HUDEP-2 (cell line): Measurements from ENCODE around the gene ANKRD39.
"Not testable (repeated sequence)": the region's sequence is repeated elsewhere in the genome, so short reads cannot be mapped to it uniquely, and the experiment has no call there.

Experiments
- DNase-seq, 76 experiments: peaks; one replicate each; lab custom pipeline; 2025; ENCODE audit not compliant: unreplicated experiment in 76 of 76; lab: John Stamatoyannopoulos, UW

Gene ANKRD39

DNA sequence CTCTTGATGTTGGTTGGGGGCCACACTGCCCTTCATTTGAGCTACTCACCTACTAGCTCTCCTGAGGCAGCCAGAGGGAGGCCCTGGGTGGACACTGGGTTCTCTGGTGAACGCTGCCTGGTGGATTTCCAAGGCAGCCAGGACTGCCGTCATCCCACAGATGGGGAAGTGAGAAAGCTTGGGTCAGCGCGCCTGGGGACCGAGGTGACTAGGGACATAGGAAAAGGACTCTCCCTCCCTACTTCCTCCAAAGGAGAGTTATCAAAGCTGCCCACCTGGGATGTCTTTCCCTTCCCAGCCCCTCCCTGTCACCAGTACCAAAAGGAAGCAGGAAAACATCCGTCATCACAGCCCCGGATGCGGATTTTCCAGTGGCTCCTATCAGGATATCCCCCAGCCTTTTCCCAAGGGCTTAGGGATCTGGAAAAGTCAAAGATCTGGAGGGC lies 15.9 kb upstream of the ANKRD39 start:
- DNase-seq, result no peak

DNA sequence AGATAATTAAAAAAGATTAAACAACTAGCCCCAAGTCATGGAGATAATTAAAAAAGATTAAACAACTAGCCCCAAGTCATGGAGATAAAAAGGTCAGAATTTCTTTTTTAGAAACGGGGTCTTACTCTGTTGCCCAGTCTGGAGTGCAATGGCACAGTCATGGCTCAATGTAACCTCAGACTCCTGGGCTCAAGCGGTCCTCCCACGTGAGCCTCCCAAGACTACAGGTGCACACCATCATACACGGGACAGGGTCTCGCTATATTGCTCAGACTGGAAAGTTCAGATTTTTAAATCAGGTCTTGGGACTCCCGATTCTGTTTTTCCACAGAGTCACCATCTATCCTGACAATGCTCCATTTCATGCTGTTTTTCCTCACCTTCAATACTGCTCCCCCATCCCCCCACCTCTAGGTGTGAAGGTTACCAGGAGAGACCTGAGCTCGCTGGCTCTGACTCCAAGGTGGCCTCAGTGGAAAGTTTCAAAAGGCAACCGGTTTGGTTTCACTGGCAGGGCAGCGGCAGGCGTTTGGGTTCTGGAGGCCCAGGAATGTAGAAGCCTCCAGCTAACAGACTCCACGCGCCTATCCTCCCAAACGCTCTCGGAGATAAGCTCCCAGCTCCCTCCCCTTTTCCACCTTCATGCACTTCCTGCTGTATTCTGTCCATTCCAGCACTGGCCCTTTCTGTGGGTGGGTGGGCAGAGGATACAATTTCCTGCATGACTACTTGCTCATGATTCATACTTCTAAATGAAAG lies 15.0 kb upstream of the ANKRD39 start:
- DNase-seq, result no peak

DNA sequence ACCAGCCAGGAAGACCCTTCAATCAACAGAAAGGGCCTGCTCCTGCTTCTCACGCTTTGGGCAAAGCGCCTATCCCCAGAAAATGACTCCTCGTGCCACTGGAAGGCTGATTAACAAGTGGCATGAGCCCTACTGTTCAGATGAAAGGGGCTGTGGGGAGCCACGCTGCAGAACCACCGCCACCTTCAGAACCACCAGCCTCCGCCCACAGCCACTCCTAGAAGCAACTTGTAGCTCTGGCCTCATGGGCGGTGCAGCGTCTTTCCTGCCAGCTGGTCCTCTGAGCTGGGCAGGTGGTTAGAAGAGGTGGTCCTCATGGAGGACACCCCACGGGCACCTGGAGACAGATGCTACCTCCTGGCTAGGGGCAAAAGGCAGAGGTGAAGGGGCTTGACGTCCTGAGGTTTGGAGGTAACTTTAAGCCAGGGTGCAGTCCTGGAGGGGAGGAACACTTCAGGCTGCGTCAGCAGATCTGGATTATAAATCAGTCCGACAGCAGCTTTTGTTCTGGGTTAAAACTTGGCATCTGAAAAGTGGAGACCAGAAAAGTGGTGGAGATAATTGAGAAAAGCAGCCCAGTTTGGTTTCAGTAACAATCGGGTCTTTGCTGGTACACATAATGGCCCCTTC lies 12.9 kb upstream of the ANKRD39 start:
- DNase-seq, result peak in 66 of 76 experiments; percentile 4 to 74 (median 47)

DNA sequence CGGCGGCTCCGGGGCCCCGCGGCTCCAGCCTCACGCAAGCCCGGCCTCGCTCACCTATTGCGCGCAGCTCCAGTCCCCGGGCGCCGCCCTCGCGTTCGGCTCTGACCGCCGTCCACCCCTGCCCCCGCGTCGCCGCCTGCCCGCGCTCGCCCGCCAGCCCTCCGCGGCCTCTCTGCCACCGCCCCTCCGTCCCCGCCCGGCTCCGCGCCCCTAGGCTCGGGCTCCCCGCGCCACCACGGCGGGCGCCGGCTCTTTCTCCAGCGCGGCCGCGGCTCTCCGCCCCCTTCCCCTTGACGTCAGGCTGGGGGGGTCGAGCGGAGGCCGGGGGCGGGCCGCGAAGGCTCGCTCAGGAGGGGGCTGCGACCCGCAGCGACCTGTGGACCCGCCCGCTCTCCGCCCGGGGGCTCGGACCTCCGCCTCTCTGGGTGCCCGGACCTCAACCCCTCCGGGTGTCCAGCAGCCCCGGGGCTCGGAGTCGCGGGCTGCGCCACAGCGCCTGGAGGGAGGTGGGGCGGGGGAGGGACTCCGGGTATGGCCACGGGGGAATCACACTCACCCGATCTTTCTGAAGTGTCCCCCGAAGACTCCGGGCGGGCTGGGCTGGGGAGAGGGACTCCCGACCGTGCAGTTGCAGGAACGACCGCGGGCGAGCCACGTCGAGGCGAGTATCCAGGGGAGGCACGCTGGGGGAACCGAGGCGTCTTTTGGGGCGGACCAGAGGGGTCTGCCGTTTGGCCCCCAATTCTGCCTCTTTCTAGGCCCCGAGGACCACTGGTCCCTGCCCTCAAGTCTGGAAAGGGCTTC lies 12.2 kb upstream of the ANKRD39 start, which contains the start of gene SEMA4C:
Gene SEMA4C, minus strand, starts transcription at position 259 of the 804 bp plus-strand sequence. CDS start 2,194 bp downstream, outside the sequence.
- peak in 33 of 76 experiments; percentile 7 to 67 (median 43) for DNase-seq

DNA sequence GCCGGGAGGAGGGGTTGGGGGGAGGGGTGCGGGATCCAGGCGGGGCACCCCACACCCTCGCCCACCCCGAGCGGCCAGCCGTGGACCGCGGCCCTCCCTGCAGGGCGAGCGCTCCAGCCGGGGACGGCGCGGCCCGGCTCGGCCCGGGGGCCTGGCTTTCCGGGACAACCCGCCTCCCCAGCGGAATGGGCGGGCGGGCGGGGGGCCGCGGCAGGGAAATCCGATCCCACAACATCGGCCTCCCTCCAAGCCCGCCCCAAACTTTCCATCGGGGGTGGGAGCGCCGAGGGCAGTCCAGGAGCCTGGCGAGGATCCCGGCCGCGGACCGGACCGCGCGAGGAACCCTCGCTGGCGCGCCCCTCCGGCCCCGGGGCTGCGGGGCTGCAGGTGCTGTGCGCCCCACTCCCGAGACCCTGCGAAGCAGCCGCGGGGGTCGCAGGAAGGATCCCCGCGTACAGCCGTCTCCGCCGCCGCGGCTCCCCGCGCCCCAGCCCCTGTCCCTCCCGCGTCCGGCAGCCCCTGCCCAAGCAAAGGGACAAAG lies 11.5 kb upstream of the ANKRD39 start:
- DNase-seq, result peak in 1 of 76 experiments; percentile 43

DNA sequence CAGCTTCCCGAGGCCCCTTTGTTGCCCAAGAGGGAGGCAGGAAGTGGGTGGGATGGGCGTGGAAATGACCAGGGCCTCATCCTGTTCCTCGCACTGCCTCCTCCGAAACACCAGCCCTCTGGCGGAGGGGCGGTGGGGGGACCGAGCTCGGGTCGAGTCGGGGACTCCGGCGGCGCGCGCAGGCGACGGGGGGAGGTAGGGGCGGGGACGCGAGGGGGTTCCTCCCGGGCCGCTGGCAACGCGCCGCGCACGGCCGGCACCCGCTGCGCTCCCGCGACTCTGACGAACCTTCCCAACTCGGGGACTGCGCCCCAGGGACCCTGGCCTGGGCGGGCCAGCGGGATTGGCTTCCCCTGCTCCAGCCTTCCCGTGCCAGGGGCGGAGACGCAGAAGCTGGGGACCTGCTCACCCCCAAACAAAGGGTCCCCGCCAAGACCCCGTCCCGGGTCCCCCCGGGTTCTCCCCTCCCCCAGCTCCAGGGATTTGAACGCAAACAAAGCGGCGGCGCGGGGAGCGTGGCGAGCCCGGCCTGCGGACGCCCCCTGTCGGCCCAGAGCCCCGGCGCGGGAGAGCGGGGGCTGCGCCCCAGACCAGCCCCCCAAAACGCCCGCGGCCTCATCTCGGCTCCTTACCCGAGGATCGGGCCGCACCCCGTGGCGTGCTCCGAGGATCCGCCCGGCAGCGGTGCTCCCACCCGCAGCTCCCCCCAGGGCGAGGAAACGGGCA lies 10.9 kb upstream of the ANKRD39 start:
- DNase-seq, result peak in 59 of 76 experiments; percentile 4 to 71 (median 46)

DNA sequence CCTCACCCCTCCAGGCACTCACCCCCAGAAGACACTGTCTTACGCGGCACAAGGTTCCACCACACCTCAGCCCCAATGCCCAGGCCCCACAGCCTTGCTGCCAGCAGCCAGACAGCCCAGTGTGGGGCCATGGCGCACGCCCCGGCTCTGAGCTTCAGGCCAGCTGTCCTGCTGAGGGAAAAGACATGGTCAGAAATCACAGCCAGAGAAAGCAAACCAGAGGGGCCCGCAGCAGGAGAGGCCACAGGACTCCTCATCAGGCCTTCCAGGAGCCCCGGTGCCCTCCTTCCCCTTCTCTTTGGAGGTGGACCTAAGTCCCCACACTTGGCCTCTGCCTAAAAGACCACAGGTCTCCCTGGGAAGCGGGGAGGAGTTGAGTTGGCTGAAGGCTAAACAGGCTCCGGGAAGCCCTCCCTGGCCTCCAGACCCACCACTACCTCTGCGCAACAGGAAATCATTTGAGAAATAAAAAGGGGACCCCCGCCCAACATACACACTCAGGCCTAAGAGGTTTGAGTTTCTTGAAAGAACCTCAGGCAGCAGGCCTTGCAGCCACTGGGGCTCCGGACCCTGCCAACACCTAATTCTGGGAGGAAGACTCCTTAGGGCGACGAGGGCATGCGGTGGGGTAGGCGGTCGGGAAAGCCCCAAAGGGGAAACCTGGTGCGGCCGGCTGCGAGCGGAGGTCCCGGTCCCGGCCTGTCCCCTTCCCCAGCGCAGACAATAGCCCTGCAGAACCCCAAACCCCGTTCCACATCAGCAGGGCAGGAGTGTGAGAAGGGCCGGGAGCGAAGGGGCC lies 10.1 kb upstream of the ANKRD39 start:
- no peak for DNase-seq

DNA sequence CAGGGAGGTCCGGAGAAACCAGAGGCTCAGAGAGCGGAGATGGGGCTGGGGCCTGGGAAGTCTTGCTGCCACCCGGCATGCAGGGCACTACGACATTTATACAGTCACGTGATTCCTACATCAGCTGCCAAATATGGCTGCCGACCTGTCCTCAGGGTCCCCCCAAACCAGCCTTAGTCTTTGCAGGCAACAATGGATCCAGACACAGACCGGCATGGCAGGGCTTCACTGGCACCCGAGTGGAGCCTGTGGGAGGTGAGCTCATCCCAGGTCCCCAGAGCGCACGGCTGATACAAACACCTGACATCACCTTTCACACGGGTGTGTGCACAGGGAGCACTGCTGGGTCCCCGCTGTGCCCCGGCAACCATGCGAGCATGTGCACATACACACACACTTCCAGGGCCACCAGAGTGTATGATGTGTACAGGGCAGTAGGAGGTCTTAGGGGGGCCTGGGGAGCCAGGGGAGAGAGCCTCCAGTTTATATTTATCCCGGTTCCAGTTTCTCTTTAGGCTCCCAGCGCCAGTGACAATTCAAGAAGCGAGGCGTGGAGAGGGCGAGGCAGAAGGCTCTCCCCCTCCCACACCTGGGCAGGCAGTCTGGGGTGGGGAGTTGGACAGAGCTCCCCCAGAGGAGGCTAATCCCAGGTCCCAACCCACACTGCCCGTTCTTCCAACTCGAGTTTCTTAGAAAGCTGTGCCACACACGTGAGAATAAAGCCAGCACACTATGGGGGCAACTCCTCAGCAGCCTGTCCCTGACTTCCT lies 9.4 kb upstream of the ANKRD39 start:
- no peak for DNase-seq

DNA sequence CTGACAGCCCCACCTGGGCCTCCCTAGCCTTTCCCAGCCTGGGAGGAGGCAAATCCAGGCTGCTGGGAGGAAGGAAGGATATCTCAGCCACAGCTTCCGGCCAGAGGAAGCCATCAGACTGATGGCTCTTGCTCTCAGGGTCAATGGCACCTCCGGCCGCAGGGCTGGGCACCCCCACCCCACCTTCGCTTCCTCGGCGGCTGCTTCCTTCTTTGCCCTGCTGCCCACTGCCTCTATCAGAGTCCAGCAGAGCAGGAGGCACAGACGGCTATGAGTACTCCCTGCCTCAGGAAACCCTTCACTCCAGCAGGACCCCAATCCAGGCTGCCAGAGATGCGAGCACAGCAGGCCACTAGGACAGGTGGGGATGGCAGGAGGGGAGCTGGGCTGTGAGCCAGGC lies 8.8 kb upstream of the ANKRD39 start:
- no peak for DNase-seq

DNA sequence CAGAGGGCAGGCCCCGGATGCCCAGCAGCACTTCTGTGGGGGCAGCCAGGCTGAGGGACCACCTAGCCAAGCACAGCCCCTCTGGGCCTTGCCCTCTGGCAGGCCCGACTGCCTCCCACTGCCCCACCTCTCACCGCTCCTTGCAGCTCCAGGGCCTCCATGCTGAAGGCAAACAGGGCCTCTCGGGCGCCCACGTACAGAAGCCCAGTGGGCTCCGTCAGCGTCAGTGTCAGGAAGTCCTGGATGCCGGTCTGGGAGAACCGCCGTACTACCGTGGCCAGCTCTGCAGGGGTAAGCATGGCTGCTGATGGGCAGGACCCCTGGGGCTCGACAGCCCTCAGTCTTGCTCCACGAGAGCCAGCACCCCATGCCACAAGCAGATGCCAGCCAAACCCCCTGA lies 8.3 kb upstream of the ANKRD39 start:
- no peak for DNase-seq

DNA sequence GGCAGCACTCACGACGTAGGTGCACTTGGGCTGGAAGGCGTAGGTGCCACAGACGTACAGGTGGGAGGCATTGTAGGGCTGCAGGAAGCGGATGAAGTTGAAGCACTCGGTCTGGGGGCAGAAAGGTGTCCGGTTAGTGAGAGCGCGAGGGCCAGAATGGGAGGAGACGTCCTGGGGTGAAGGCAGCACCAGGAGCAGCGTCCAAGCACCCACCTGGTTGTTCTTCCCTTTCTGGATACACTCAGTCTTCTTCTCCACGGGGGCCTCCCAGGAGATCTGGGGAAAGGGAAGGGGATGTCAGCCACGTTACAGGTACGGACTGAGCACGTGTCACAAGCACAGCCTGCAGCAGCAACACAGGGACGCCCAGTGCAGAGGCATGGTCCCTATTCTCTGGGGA lies 7.8 kb upstream of the ANKRD39 start:
- DNase-seq, result no peak

DNA sequence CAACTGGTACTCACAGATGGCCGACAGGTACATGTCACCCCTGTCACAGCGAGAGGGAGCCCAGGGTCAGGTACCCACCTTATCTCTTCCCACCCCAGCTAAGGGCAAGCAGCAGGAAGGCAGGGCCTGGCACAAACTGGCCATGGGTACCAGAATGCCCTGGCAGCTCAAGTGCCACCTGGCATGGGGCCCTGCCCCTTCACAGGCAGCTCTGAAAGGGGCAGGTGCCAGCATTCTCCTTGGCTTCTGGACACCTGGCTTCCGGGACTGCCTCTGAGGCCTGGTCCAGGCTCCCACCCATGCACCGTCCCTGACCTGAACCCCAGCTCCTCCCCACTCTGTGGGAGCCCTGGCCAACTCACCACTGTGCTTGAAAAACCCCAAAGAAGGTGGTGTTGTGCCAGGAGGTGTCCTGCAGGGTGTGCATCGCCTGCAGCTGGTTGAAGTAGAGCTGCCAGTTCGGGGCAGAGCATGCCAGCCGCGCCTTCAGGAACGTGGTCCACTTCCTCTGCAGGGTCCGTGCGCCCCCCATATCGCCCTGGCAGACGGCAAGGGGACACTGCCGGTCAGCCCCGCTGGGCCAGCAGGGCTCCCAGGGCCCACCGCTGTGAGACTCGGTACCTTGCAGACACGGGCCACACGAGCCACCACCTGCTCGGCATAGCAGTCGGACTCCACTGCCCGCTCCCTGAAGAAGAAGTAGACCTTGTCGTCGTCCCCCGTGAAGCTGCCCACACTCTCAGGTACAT lies 6.7 kb upstream of the ANKRD39 start:
- no peak for DNase-seq

DNA sequence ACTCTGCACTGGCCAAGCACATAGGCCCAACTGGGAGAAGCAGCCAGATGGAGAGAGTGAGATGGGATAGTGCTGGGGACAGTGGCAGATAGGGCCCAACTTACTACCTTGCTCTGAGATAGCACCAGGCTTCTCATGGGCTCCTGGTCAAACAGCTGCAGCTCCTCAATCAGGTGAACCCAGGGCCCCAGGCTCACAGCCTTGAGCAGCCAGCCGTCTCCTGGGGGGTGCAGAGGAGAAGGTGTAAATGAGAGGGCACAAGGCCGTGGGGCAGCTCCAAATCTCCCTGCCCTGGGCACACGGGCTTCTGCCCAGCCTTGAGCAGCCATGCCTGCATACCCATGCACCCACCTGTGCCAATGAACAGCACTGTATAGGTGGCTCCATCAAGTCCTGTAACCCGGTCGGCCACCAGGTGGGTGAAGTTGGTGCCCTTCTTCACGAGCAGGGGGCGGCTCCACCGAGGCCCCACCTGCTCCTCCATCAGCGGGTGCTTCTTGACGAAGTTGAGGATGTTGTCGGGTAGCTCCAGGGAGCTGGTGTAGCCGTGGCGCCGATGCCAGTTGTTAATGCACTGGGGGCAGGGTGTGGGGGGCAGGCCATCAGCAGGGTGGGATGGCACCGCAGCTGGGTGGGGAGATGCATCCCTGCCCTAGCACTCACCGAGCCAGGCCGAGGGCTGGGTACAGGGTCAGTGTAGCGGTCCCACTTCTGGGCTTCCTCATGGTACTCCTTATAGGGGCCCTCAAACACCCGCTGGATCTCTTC lies 5.9 kb upstream of the ANKRD39 start:
- DNase-seq, result no peak

DNA sequence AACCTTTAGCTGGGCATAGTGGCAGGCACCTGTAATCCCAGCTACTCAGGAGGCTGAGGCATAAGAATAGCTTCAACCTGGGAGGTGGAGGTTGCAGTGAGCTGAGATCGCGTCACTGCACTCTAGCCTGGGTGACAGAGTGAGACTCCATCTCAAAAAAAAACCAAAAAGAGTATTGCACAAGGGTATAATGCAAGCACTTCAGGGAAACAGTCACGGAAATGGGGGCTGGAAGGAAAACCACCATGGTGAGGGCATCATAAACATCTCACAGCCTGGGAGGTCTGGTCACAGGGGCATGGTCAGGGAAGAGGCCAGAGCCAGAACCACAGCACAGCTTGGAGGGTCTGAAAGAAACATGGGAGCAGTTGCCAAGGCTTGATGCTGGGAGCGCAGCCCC lies 5.2 kb upstream of the ANKRD39 start:
- DNase-seq, result not testable (repeated sequence)

DNA sequence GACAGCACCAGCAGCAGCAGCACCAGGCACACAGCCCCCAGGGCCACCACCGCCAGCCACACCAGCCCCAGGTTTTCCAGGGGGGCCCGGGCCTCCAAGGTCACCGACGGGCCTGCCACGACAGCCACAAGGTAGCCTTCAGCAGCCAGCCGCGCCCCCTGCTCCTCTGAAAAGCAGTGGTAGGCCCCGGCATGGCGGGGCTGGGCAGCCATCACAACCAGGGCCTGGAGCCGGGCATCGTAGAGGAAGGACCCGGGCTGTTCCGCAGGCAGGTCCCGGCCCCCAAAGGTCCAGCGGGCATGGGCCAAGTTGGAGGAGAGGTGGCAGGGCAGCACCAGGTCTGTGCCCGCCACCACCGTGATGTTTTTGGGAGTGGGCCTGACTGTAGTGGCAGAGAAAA lies 3.3 kb upstream of the ANKRD39 start:
- DNase-seq, result no peak

DNA sequence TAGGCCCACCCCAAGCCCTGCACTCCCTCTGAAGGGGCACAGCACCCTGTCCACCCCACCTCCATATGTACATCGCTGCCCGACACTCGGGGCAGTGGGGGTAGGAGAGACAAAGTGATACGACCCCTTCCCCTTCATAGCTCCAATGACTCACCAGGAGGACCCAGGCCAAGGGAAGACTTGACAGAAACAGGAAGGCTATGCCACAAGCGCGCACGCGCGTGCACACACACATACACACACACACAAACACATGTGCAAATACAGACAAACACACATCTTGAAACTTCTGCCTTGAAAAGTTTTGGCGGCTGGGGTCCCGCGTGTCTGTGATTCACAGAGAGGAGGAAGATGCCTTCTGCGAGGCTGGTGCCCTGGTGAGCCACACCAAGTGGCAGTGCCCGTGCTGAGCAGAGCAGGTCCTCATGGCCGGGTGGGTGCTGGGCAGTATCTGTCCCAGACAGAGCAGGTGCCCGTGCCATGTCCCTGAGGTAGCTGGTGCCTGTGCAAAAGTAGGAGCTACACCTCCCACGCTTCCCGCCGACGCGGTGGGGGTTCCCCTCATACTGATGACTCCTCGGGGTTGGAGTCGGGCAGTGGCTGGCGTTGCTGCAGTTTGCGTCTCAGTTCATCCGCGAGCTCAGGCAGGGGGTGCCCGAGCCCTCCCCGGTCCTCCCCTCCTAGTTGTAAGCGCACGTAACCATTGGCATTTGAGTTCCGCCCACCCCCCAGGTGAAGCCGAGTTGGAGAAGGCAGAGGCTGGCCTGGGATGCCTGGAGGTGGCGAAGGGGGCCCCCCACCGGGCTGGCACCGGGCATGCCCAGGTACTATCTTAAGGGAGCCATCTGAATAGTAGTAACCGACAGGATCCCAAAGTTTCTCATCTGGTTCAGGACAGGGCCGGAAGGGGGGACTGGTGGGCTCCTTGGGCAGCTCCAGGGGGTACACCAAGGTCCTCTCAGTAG lies 2.5 kb upstream of the ANKRD39 start:
- DNase-seq, result no peak
